Right lobe of liver (tissue), 6 donors: Measurements from ENCODE around the gene STX8. TPM values are rescaled to one million over a fixed set of nuclear protein-coding genes. Genes with fewer than 3 reads are reported as not detected.

ENCODE experiments used
- ATAC-seq, 4 donors: fragments of 200-7000 bp; cut with Tn5 transposase; one replicate each; pipeline ENCODE4 v1.9.1; 2020; ENCODE audit warnings: mild to moderate bottlenecking in 4 of 4, moderate library complexity in 4 of 4
- DNase-seq, 3 donors: peaks; one replicate each; pipeline ENCODE4 v3.0.0-alpha.2; 2020
- H3K27ac ChIP-seq, 3 donors: fragments of 200-600 bp; one replicate each; pipeline ENCODE4 v1.8.0; 2022
- H3K27me3 ChIP-seq, 2 donors: fragments of 200-600 bp; one replicate each; pipeline ENCODE4 v1.8.0; 2022
- H3K36me3 ChIP-seq, 4 donors: fragments of 200-600 bp; sonication (generic) in 1 of 4; one replicate each; pipeline versions ENCODE4 v1.5.1 to v1.8.0; 2017 to 2022; ENCODE audit warnings: control low read depth in 1 of 4
- H3K4me1 ChIP-seq, 4 donors: fragments of 200-600 bp; sonication (generic) in 1 of 4; one replicate each; pipeline versions ENCODE4 v1.5.1 to v1.8.0; 2017 to 2022; ENCODE audit warnings: control low read depth in 1 of 4
- H3K4me3 ChIP-seq, 3 donors: fragments of 200-600 bp; one replicate each; pipeline ENCODE4 v1.8.0; 2022
- H3K9me3 ChIP-seq, 4 donors: fragments of 200-600 bp; sonication (generic) in 1 of 4; one replicate each; pipeline versions ENCODE4 v1.5.1 to v1.8.0; 2017 to 2022; ENCODE audit warnings: control low read depth in 1 of 4
- CTCF ChIP-seq, 4 donors: fragments of 200-600 bp in 3 of 4; fragments of 450-650 bp in 1 of 4; IDR thresholded peaks; one replicate each; pipeline versions ENCODE4 v1.5.1 to v1.8.0; 2016 to 2022; ENCODE audit warnings: antibody characterized with exemption in 4 of 4, mild to moderate bottlenecking in 2 of 4
- POLR2A ChIP-seq: fragments of 450-650 bp; IDR thresholded peaks from one replicate; pipeline ENCODE4 v1.6.1; 2017; ENCODE audit warnings: antibody characterized with exemption, mild to moderate bottlenecking
- WGBS: methylation state at CpG from one replicate; pipeline ENCODE4 v1.1.6; 2018; ENCODE audit warnings: low coverage, low lambda C conversion rate; ENCODE audit not compliant: insufficient coverage; ENCODE audit errors: missing lambda C conversion rate; 5-methylcytosine and 5-hydroxymethylcytosine counted together
- intact Hi-C, 2 donors: fragments of 100-400 bp; cut with DNase I; formaldehyde crosslinking; loops; one replicate each; pipeline versions ENCODE4 v1.11.2 to v1.14.1; 2022
- total RNA-seq, 6 experiments: library from RNA; depleted of rRNA in 2 of 6; stranded (reverse); fragments of >200 nt in 2 of 6; fragmentation: NEBNext Ultra II Directional in 3 of 6; extraction: Animal tissue kit (Norgen Biotek cat#: 25700) in 3 of 6; gene quantifications; one replicate each; pipeline versions ENCODE4 v1.1.0 to v1.2.4, GENCODE V29; 2016 to 2023
- donor health status: DM: no; HTN: yes; CAD: no.
- donor health status: DM: no; HTN: no; CAD: no.
- donor health status: DM: no; HTN: no; CAD: no.
- donor health status: DM: no; HTN: yes; CAD: no.
- donor health status: DM: no; HTN: yes; CAD: no.

Gene STX8
- total RNA-seq, 6 experiments from 2014 or later: 20.6 to 35.3 (median 27.7) TPM

GRCh38 chr17:9206741-9207332, 368.8 kb downstream of the STX8 start:
- Histone ChIP-seq H3K9me3 (no peaks in the 10 kb centered on the region), H3K36me3 (no peaks in the 10 kb centered on the region), H3K4me1 (peaks cover 0 to 18% (median 9%) of the 10 kb centered on the region in 4 donors), H3K27ac (peak overlapping the region in 2 of 3 donors; percentile 20 to 61), H3K27me3 (no peaks in the 10 kb centered on the region), H3K4me3 (no peak overlapping the region)
- WGBS: 30% methylated on average over 14 of the region's 14 CpGs
- ATAC-seq (peak; percentile 86 to 91 (median 90)), DNase-seq (peak; percentile 60 to 72 (median 71))
- TF ChIP-seq POLR2A (no peak), CTCF (IDR thresholded peaks at IDR 0.05) (peak in 1 of 4 donors; percentile 9)
- intact Hi-C loops: no loop called here

GRCh38 chr17:9206410-9206703, 369.3 kb downstream of the STX8 start:
- no peak for TF ChIP-seq CTCF (IDR thresholded peaks at IDR 0.05)
- TF ChIP-seq POLR2A: no peak
- H3K36me3 ChIP-seq: no peaks in the 10 kb centered on the region
- intact Hi-C loops: no loop called here
- no peak for DNase-seq
- peaks cover 0 to 18% (median 9%) of the 10 kb centered on the region in 4 donors for H3K4me1 ChIP-seq
- no peak overlapping the region for H3K4me3 ChIP-seq
- H3K27ac ChIP-seq: peak overlapping the region in 2 of 3 donors; percentile 20 to 61
- peak in 1 of 4 donors; percentile 18 for ATAC-seq
- no peaks in the 10 kb centered on the region for H3K27me3 ChIP-seq
- WGBS: 67% methylated on average over 1 of the region's 8 CpGs
- H3K9me3 ChIP-seq: no peaks in the 10 kb centered on the region

GRCh38 chr17:9205520-9206409, 369.9 kb downstream of the STX8 start:
- H3K36me3 ChIP-seq: no peaks in the 10 kb centered on the region
- H3K4me1 ChIP-seq: peaks cover 0 to 18% (median 9%) of the 10 kb centered on the region in 4 donors
- TF ChIP-seq POLR2A (no peak), CTCF (IDR thresholded peaks at IDR 0.05) (no peak)
- peak overlapping the region in 1 of 3 donors; percentile 61 for H3K27ac ChIP-seq
- H3K4me3 ChIP-seq: no peak overlapping the region
- intact Hi-C loops: no loop called here
- no peaks in the 10 kb centered on the region for H3K27me3 ChIP-seq
- H3K9me3 ChIP-seq: no peaks in the 10 kb centered on the region
- DNase-seq (no peak), ATAC-seq (peak; percentile 5 to 21 (median 12))
- 100% methylated on average over 3 of the region's 14 CpGs for WGBS

GRCh38 chr17:9204637-9205329, 370.8 kb downstream of the STX8 start:
- 48% methylated on average over 2 of the region's 5 CpGs for WGBS

More at GRCh38 chr17:9204637-9205329, 370.8 kb downstream of the STX8 start:
- ATAC-seq (no peak), DNase-seq (no peak)
- Histone ChIP-seq H3K27ac (no peak overlapping the region), H3K27me3 (no peaks in the 10 kb centered on the region), H3K4me3 (no peak overlapping the region), H3K36me3 (no peaks in the 10 kb centered on the region), H3K9me3 (no peaks in the 10 kb centered on the region), H3K4me1 (peaks cover 0 to 18% (median 9%) of the 10 kb centered on the region in 4 donors)
- intact Hi-C loops: no loop called here
- no peak for TF ChIP-seq POLR2A
- no peak for TF ChIP-seq CTCF (IDR thresholded peaks at IDR 0.05)
